Measurements from ENCODE around the gene CACNA1C.

- no peak for TF ChIP-seq CTCF (IDR thresholded peaks at IDR 0.05)
- no peak for TF ChIP-seq POLR2A (IDR thresholded peaks at IDR 0.05)
Observed at GRCh38 chr12:2205996-2206395, 153.2 kb downstream of the CACNA1C start.

Data from esophagus squamous epithelium (tissue), 4 donors.